Measurements from ENCODE around the gene ARRDC4. TPM values are rescaled to one million over a fixed set of nuclear protein-coding genes. Genes with fewer than 3 reads are reported as not detected.
"Not testable (repeated sequence)": the region's sequence is repeated elsewhere in the genome, so short reads cannot be mapped to it uniquely, and the experiment has no call there.

The ARRDC4 gene
- total RNA-seq, 2 donors from 2014 or later, result 2.1 TPM

DNA sequence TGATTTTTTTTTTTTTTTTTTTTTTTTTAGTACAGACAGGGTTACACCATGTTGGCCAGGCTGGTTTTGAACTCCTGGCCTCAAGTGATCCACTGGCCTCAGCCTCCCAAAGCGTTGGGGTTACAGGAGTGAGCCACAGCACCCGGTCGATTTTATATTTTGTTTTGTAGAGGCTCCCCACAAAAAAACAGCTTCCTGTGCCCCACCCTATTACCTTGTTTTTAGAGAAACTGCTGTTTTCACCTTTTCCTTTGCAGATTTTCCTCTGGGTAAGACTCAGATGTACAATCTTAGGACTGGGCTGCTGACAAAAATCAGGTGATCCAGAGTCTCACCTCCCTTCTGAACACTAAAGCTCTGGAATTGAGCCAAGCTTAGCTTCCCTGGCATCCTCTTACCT is 20.6 kb downstream of the ARRDC4 start:
- no peak overlapping the region for H3K27ac Mint-ChIP-seq
- WGBS, 2 experiments (ENCODE audit: insufficient coverage in 1 of 2, insufficient read length in 1 of 2), result 83 to 93% methylated on average over 1 to 3 of the region's 3 CpGs
- Histone ChIP-seq H3K9me3 (ENCODE audit: control insufficient read depth, low read length) (peaks cover 4% of the 10 kb centered on the region), H3K4me3 (ENCODE audit: low read length) (no peak overlapping the region), H3K27me3 (ENCODE audit: control insufficient read depth, insufficient read depth, low read length, poor library complexity, severe bottlenecking) (no peaks in the 10 kb centered on the region), H3K4me1 (ENCODE audit: control insufficient read depth, insufficient read depth, low read length) (no peaks in the 10 kb centered on the region), H3K36me3 (ENCODE audit: control insufficient read depth, insufficient read depth, low read length) (no peaks in the 10 kb centered on the region), H3K27ac (ENCODE audit: low read depth, low read length) (no peak overlapping the region), H3K9ac (ENCODE audit: extremely low read depth, low read length, poor library complexity, severe bottlenecking) (no peak overlapping the region)
- H3K27me3 Mint-ChIP-seq (ENCODE audit: insufficient read depth), result no peaks in the 10 kb centered on the region
- no peak overlapping the region for H3K4me3 Mint-ChIP-seq
- H3K4me1 Mint-ChIP-seq, result peaks cover 14% of the 10 kb centered on the region
- no peak for DNase-seq
- TF ChIP-seq, protein P1, sequence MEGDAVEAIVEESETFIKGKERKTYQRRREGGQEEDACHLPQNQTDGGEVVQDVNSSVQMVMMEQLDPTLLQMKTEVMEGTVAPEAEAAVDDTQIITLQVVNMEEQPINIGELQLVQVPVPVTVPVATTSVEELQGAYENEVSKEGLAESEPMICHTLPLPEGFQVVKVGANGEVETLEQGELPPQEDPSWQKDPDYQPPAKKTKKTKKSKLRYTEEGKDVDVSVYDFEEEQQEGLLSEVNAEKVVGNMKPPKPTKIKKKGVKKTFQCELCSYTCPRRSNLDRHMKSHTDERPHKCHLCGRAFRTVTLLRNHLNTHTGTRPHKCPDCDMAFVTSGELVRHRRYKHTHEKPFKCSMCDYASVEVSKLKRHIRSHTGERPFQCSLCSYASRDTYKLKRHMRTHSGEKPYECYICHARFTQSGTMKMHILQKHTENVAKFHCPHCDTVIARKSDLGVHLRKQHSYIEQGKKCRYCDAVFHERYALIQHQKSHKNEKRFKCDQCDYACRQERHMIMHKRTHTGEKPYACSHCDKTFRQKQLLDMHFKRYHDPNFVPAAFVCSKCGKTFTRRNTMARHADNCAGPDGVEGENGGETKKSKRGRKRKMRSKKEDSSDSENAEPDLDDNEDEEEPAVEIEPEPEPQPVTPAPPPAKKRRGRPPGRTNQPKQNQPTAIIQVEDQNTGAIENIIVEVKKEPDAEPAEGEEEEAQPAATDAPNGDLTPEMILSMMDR (conservative IDR thresholded peaks at IDR 0.05), result no peak
- peaks cover 7% of the 10 kb centered on the region for H3K9me3 Mint-ChIP-seq
- no peaks in the 10 kb centered on the region for H3K36me3 Mint-ChIP-seq (ENCODE audit: low read depth)

DNA sequence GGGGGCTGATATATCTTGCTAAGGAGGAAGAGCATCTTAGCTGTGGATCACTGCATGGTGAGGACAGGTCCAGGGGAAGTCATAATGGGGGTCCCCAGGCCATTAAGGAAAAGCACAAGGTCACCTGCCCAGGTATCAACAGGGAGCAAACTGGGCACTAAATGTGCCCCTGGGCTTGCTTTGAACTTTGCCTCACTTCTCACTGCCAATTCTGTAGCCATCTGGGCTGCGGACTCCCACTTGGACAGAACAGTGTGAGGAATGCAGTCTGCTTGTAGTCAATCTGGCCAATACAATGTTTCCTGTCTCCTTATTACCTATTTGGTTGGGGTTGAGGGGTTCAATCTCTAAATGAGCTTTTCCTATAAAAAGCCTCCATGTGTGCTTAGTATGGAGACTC is 21.3 kb downstream of the ARRDC4 start:
- H3K27me3 Mint-ChIP-seq (ENCODE audit: insufficient read depth), result peaks cover 2% of the 10 kb centered on the region
- H3K36me3 Mint-ChIP-seq (ENCODE audit: low read depth), result no peaks in the 10 kb centered on the region
- Histone ChIP-seq H3K27ac (ENCODE audit: low read depth, low read length) (no peak overlapping the region), H3K4me3 (ENCODE audit: low read length) (no peak overlapping the region), H3K9me3 (ENCODE audit: control insufficient read depth, low read length) (peaks cover 11% of the 10 kb centered on the region), H3K36me3 (ENCODE audit: control insufficient read depth, insufficient read depth, low read length) (no peaks in the 10 kb centered on the region), H3K4me1 (ENCODE audit: control insufficient read depth, insufficient read depth, low read length) (no peaks in the 10 kb centered on the region), H3K9ac (ENCODE audit: extremely low read depth, low read length, poor library complexity, severe bottlenecking) (no peak overlapping the region), H3K27me3 (ENCODE audit: control insufficient read depth, insufficient read depth, low read length, poor library complexity, severe bottlenecking) (no peaks in the 10 kb centered on the region)
- peaks cover 14% of the 10 kb centered on the region for H3K4me1 Mint-ChIP-seq
- no peak for DNase-seq
- H3K4me3 Mint-ChIP-seq, result no peak overlapping the region
- no peak overlapping the region for H3K27ac Mint-ChIP-seq
- peaks cover 13% of the 10 kb centered on the region for H3K9me3 Mint-ChIP-seq
- WGBS, 2 experiments (ENCODE audit: insufficient coverage in 1 of 2, insufficient read length in 1 of 2), result 93 to 100% methylated on average over 1 of the region's 1 CpG
- TF ChIP-seq, protein P1 (conservative IDR thresholded peaks at IDR 0.05), result no peak

DNA sequence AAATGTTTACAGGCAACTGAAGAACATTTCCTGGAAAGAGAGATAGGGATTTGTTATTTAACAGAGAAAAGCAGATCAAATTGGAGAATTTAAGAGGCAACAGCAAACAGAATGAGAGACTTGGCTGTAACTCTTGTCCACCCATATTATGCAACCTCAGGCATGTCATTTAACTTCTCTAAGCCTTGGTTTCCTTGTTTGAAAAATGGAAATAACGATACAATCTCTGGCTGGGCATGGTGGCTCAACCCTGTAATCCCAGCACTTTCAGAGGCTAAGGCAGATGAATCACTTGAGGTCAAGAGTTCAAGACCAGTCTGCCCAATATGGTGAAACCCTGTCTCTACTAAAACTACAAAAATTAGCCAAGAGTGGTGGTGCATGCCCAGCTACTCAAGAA is 23.7 kb downstream of the ARRDC4 start:
- H3K4me3 ChIP-seq (ENCODE audit: low read length), result no peak overlapping the region
- Mint-ChIP-seq H3K9me3 (peaks cover 27% of the 10 kb centered on the region), H3K36me3 (ENCODE audit: low read depth) (no peaks in the 10 kb centered on the region), H3K27me3 (ENCODE audit: insufficient read depth) (peaks cover 2% of the 10 kb centered on the region), H3K4me3 (no peak overlapping the region), H3K27ac (no peak overlapping the region), H3K4me1 (peaks cover 3% of the 10 kb centered on the region)
- no peaks in the 10 kb centered on the region for H3K27me3 ChIP-seq (ENCODE audit: control insufficient read depth, insufficient read depth, low read length, poor library complexity, severe bottlenecking)
- TF ChIP-seq, protein P1 (conservative IDR thresholded peaks at IDR 0.05), result no peak
- DNase-seq, result no peak
- no peaks in the 10 kb centered on the region for H3K4me1 ChIP-seq (ENCODE audit: control insufficient read depth, insufficient read depth, low read length)
- WGBS, 2 experiments (ENCODE audit: insufficient coverage in 1 of 2, insufficient read length in 1 of 2), result 89 to 92% methylated on average over 1 of the region's 1 CpG
- H3K27ac ChIP-seq (ENCODE audit: low read depth, low read length), result no peak overlapping the region
- no peaks in the 10 kb centered on the region for H3K36me3 ChIP-seq (ENCODE audit: control insufficient read depth, insufficient read depth, low read length)
- H3K9ac ChIP-seq (ENCODE audit: extremely low read depth, low read length, poor library complexity, severe bottlenecking), result no peak overlapping the region
- H3K9me3 ChIP-seq (ENCODE audit: control insufficient read depth, low read length), result peaks cover 23% of the 10 kb centered on the region

DNA sequence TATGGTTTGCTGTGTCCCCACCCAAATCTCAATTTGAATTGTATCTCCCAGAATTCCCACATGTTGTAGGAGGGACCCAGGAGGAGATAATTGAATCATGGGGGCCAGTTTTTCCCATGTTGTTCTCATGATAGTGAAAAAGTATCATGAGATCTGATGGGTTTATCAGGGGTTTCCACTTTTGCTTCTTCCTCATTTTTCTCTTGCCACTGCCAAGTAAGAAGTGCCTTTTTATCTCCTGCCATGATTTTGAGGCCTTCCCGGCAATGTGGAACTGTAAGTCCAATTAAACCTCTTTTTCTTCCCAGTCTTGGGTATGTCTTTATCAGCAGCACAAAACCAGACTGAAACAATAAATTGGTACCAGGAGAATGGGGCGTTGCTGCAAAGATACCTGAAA is 25.5 kb downstream of the ARRDC4 start:
- not testable (repeated sequence) for H3K4me1 ChIP-seq (ENCODE audit: control insufficient read depth, insufficient read depth, low read length); H3K27ac ChIP-seq (ENCODE audit: low read depth, low read length); H3K4me1 Mint-ChIP-seq; H3K36me3 Mint-ChIP-seq (ENCODE audit: low read depth); H3K36me3 ChIP-seq (ENCODE audit: control insufficient read depth, insufficient read depth, low read length); H3K4me3 Mint-ChIP-seq; H3K27me3 Mint-ChIP-seq (ENCODE audit: insufficient read depth); H3K4me3 ChIP-seq (ENCODE audit: low read length); H3K9ac ChIP-seq (ENCODE audit: extremely low read depth, low read length, poor library complexity, severe bottlenecking); H3K27me3 ChIP-seq (ENCODE audit: control insufficient read depth, insufficient read depth, low read length, poor library complexity, severe bottlenecking); H3K27ac Mint-ChIP-seq; DNase-seq
- peaks cover 27% of the 10 kb centered on the region for H3K9me3 Mint-ChIP-seq
- H3K9me3 ChIP-seq (ENCODE audit: control insufficient read depth, low read length), result peaks cover 23% of the 10 kb centered on the region
- 69 to 82% methylated on average over 2 of the region's 2 CpGs for WGBS, 2 experiments (ENCODE audit: insufficient coverage in 1 of 2, insufficient read length in 1 of 2)
